ENCODE results near the gene RORB.

Gene RORB

GRCh38 chr9:74496819-74497747 is at the start of gene RORB:
Gene RORB (plus strand): TSS chr9:74497335. CDS start chr9:74497977, 642 bp downstream.
- peak; percentile 9 for DNase-seq (ENCODE audit: low spot score)

DNA sequence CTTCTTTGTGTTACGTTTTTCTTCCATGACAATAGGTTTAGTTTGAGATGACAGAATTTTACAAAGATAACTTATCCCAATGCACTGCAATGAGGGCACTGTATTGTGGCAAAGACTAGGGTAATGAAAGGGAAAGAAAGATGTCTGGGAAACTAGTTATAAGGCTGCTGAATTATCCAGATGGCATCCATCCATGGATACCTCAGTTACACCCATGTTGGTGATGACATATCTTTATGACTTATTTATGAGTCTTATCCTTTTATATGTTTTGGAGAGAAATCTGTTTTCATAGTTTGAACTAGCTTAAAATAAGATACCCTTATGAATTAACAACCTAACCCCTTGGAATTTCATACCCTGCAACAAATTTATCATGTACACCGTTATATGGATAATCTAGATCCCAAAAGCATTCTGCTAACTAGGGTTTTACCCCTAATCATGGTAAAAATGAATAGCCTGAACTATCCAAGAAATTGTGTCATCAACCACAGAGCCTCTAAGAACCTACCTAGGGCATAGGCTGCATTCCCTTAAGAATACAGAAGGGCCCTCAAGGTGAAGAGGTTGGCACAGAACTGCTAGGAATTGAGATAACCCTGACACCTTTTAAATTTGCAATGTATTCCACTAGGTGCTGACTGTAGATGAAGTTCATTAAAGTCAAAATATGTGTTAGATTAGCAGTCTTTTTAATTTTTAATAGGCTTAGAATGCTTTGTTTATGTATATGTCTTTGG is 49.5 kb upstream of the RORB start:
- no peak for DNase-seq (ENCODE audit: low spot score)

GRCh38 chr9:74449060-74449459 is 48.1 kb upstream of the RORB start:
- DNase-seq (ENCODE audit: low spot score): no peak

GRCh38 chr9:74458832-74459231 is 38.3 kb upstream of the RORB start:
- DNase-seq (ENCODE audit: low spot score): no peak

DNA sequence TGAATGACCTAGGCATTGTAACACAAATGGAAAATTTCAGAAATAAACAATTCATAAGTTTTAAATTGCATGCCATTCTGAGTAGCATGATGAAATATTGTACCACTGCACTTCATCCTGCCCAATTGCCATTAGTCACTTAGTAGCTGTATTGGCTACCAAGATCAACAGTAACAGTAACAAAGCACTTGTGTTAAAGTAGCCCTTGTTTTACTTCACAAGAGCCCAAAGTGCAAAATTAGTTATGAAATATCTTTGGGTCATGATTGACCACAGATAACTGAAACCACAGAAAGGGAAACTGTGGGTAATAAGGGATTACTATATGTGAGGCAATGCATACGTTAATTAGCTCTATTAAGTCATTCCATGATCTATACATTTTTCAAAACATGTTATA is 33.3 kb upstream of the RORB start:
- DNase-seq (ENCODE audit: low spot score): no peak

- DNase-seq (ENCODE audit: low spot score): no peak
Measured at GRCh38 chr9:74478606-74479005, 18.5 kb upstream of the RORB start.

DNA sequence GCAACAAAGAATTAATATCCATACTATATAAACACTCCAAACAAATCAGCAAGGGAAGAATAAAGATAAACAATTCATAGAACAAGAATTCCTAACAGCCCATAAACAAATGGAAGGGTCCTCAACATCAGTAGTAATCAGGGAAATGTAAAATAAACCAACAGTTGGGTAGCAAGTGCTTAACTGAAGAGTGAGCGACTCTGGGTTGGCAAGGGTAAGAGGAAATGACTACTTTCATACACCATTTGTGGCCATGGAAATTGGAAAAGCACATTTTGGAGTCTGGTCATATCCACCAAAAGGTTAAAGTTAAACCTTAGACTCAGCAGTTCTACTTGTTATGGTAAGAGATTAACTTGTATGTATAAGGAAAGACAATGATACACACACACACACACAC is 17.4 kb upstream of the RORB start:
- DNase-seq (ENCODE audit: low spot score): no peak

DNA sequence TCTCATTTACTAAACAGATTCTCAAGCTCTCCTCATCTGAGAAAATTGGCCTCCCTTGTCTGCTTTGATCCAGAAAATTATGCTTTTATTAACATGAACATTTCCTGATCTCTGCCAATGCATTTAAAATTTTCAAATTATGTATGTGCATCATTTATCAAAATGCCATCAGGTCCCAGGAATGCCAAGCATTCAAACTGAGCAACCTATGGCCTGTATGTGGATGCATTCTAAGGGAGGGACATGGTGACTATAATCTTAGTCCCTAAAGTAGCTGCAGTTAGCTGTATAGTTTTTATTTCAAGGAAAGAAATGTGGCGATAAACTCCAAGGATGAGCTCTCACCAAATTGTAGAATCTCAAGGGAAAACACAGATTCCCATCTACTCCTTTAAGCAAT is 9.7 kb upstream of the RORB start:
- no peak for DNase-seq (ENCODE audit: low spot score)

DNA sequence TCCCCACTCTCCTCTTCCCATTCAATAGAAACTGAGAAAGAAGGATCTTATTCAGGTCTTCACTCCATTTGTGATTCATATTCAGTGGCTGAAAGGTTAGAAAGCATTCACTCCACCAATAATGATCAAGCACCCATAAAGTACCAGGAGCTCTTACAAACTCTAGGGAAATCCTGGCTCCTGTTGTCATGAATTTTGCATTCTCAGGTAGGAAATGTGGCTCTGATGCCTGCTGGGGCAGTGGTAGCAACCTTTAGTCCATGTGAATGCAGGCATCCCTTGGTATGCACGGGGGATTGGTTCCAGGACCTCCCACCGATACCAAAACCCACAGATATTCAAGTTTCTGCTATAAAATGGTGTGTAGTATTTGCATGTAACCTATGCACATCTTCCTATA is 3.6 kb upstream of the RORB start:
- DNase-seq (ENCODE audit: low spot score): no peak

- no peak for DNase-seq (ENCODE audit: low spot score)
Measured at GRCh38 chr9:74494490-74494889, 2.6 kb upstream of the RORB start.

- DNase-seq (ENCODE audit: low spot score): no peak
Measured at GRCh38 chr9:74496406-74496805, 729 bp upstream of the RORB start.

DNA sequence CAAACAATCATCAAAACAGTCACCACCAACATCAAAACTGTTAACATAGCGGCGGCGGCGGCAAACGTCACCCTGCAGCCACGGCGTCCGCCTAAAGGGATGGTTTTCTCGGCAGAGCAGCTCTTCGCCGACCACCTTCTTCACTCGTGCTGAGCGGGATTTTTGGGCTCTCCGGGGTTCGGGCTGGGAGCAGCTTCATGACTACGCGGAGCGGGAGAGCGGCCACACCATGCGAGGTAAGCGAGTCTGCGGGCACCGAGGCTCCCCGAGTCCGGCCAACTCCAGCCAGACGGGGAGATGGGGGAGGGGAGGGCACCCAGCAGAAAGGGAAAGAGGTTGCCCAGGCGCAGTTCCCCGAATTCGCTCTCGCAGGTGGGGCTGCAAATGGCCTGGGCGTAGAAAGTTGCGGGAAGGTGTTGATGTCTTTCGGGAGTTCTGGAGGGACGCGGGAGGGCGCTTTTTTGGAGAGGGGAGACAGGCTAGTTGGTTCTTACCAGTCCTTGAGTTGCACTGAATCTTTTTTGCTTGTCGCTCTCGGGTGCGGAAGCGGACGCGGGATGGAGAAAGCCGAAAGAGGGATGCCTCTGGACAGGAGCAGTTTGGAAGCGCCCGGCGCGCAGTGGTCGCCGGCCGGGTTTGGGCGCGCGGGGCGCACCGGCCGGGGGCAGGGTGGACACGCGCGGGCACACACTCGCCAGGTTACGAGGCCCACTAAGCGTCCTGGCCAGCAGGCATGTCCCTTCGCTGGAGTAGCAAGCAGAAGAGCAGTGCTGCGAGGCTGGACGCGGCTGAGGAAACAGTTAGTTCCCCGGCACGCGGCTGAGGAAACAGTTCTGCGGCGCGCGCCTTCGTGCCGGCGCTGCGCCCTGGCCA is 849 bp downstream of the RORB start:
- no peak for DNase-seq (ENCODE audit: low spot score)

DNA sequence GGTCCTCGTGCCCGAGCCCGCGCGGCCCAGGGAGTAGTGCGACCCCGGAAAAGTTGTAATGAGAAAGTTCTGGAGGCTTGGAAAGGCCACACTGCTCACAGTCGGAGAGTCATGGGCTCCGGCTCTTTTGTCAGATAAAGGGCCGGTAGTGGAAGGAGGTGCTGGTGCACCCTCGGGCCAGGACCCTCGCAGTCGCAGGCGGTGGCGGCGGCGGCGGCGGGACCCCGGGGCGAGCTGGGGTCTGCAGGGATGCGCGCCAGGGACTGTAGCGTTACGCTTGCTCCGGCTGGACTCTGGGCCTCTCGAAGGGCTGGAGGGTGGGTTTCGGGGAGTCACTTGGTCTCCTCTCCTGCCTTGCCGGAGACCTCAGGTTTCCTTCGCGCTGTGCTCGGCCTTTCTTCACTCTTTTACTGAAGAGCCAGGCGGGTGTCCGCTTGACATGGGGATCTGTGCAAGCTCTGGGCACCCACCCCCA is 1.5 kb downstream of the RORB start:
- DNase-seq (ENCODE audit: low spot score): no peak

DNA sequence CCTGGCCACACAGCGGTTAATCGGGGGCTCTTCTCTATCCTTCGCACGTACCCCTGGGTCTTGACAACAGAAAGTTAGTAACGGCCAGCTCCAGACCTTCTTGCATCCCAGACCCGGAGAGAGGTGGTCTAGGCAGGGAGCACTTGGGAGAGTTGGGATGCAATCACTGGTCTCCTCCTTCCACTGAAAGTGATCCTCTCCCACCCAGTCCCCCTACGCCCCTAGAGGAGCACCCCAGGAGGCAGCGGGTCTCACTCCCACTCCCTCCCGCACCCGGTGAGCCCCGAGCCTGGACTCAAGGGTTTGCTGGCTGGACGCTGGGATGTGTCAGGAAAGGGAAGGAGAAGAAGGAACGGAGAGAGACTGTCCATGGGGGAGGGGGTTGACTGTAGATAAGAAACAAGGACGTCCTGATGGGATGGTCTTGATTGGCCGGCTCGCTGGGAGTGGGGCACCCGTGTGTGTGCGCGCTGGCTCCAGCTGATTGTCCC is 2.0 kb downstream of the RORB start:
- no peak for DNase-seq (ENCODE audit: low spot score)

- no peak for DNase-seq (ENCODE audit: low spot score)
Measured at GRCh38 chr9:74499770-74500583, 2.8 kb downstream of the RORB start.

DNA sequence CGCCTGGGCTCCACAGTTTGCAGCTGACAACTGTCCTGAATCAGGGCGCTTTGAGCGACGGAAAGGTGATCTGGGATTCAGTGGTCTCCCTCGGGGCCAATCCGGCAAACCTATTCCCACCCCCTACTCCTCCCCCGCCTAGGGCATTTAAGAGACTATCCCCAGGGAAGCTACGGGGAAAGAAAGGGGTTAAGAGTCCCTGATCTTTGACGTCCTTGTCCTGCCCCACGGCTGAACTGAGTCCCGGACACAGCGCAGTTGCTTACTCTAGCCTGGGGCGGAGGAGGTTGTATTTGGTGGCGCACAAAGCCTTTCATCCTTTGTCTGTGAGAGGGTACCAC is 3.4 kb downstream of the RORB start:
- no peak for DNase-seq (ENCODE audit: low spot score)

GRCh38 chr9:74501570-74501969 is 4.4 kb downstream of the RORB start:
- no peak for DNase-seq (ENCODE audit: low spot score)

GRCh38 chr9:74503219-74503618 is 6.1 kb downstream of the RORB start:
- DNase-seq (ENCODE audit: low spot score): no peak

GRCh38 chr9:74503666-74504065 is 6.5 kb downstream of the RORB start:
- no peak for DNase-seq (ENCODE audit: low spot score)

DNA sequence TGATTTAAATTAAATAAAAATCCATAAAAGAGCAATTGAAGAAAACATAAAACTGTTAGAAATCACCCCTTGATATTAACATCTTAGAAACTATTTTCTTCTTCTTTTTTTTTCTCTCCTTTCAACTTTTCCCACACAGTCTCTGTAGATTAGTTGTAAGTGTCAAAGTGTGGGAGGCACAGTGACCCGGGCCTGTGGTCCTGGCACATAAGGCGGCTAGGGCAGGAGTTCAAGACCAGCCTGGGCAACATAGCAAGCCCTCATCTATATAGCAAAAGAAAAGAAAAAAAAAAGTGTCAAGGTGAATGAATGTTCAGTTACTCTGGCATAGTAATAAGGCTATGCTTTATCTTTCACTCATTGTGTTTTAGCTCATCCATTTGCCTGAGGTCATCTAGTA is 14.2 kb downstream of the RORB start:
- DNase-seq (ENCODE audit: low spot score): no peak

- DNase-seq (ENCODE audit: low spot score): no peak
Measured at GRCh38 chr9:74512416-74512815, 15.3 kb downstream of the RORB start.
